Loucy (cell line): ENCODE data around the gene KIF18A.

ENCODE experiments used
- H2AFZ ChIP-seq: fragments of 200-600 bp; sonication (generic); 2 replicates; pipeline ENCODE4 v1.6.0; 2016; ENCODE audit warnings: antibody characterized with exemption, mild to moderate bottlenecking, low read length, moderate library complexity
- H3F3A ChIP-seq: fragments of 200-600 bp; 2 replicates; pipeline ENCODE4 v1.6.0; 2016; ENCODE audit warnings: antibody characterized with exemption, low read depth, mild to moderate bottlenecking
- H3K27me3 ChIP-seq: fragments of 200-600 bp; sonication (generic); 2 replicates; pipeline ENCODE4 v1.6.1; 2014; ENCODE audit warnings: low read length, mild to moderate bottlenecking; ENCODE audit not compliant: insufficient read depth, poor library complexity, severe bottlenecking
- H3K36me3 ChIP-seq: fragments of 200-600 bp; sonication (generic); 2 replicates; pipeline ENCODE4 v1.6.1; 2016; ENCODE audit warnings: low read length; ENCODE audit not compliant: insufficient read depth
- H3K4me1 ChIP-seq: fragments of 200-600 bp; sonication (generic); 2 replicates; pipeline ENCODE4 v1.5.1; 2014; ENCODE audit warnings: low read length, mild to moderate bottlenecking; ENCODE audit not compliant: insufficient read depth, poor library complexity, severe bottlenecking
- H3K4me2 ChIP-seq: fragments of 200-600 bp; sonication (generic); 2 replicates; pipeline ENCODE4 v1.6.0; 2014; ENCODE audit warnings: antibody characterized with exemption, low read length, low read depth, mild to moderate bottlenecking; ENCODE audit not compliant: poor library complexity, severe bottlenecking
- H3K4me3 ChIP-seq: fragments of 200-600 bp; sonication (generic); 2 replicates; pipeline ENCODE4 v1.5.1; 2014; ENCODE audit warnings: low read length, mild to moderate bottlenecking, mixed read lengths; ENCODE audit not compliant: poor library complexity, severe bottlenecking
- H3K79me2 ChIP-seq: fragments of 200-600 bp; sonication (generic); 2 replicates; pipeline ENCODE4 v1.6.1; 2014; ENCODE audit warnings: low read length; ENCODE audit not compliant: insufficient read depth
- H3K9ac ChIP-seq: fragments of 200-600 bp; sonication (generic); 2 replicates; pipeline ENCODE4 v1.6.0; 2014; ENCODE audit warnings: mild to moderate bottlenecking, low read depth, low read length, moderate library complexity; ENCODE audit not compliant: poor library complexity, severe bottlenecking
- H3K9me2 ChIP-seq: fragments of 200-600 bp; sonication (generic); replicated peaks from 2 replicates; pipeline ENCODE4 v1.6.1; 2016; ENCODE audit warnings: low read depth, low read length, mixed read lengths
- H3K9me3 ChIP-seq: fragments of 200-600 bp; sonication (generic); 2 replicates; pipeline ENCODE4 v1.6.1; 2014; ENCODE audit warnings: mild to moderate bottlenecking, antibody characterized with exemption, low read length, low read depth; ENCODE audit not compliant: insufficient read depth
- H4K20me1 ChIP-seq: fragments of 200-600 bp; sonication (generic); 2 replicates; pipeline ENCODE4 v1.6.0; 2014; ENCODE audit warnings: antibody characterized with exemption, low read length, mild to moderate bottlenecking; ENCODE audit not compliant: insufficient read depth, poor library complexity, severe bottlenecking
- EZH2phosphoT487 ChIP-seq: fragments of 200-600 bp; IDR thresholded peaks from 2 replicates; pipeline ENCODE4 v1.6.1; 2018; ENCODE audit warnings: antibody characterized with exemption, mild to moderate bottlenecking, moderate library complexity, borderline replicate concordance
- TF ChIP-seq, protein P1 (sequence below): fragments of 200-600 bp; sonication (generic); conservative IDR thresholded peaks from 2 replicates; pipeline ENCODE4 v1.5.1; 2014; ENCODE audit warnings: mild to moderate bottlenecking, antibody characterized with exemption, low read length

KIF18A gene

GRCh38 chr11:28086569-28086968 is 21.4 kb downstream of the KIF18A start:
- no peaks in the 10 kb centered on the region for H3K9me3 ChIP-seq
- H3K36me3 ChIP-seq, result peaks cover 42% of the 10 kb centered on the region
- H3K79me2 ChIP-seq, result no peaks in the 10 kb centered on the region
- no peak overlapping the region for H2AFZ ChIP-seq
- H3K4me1 ChIP-seq, result no peaks in the 10 kb centered on the region
- H3F3A ChIP-seq, result no peaks in the 10 kb centered on the region
- no peaks in the 10 kb centered on the region for H4K20me1 ChIP-seq
- no peak for TF ChIP-seq EZH2phosphoT487
- TF ChIP-seq, protein P1, sequence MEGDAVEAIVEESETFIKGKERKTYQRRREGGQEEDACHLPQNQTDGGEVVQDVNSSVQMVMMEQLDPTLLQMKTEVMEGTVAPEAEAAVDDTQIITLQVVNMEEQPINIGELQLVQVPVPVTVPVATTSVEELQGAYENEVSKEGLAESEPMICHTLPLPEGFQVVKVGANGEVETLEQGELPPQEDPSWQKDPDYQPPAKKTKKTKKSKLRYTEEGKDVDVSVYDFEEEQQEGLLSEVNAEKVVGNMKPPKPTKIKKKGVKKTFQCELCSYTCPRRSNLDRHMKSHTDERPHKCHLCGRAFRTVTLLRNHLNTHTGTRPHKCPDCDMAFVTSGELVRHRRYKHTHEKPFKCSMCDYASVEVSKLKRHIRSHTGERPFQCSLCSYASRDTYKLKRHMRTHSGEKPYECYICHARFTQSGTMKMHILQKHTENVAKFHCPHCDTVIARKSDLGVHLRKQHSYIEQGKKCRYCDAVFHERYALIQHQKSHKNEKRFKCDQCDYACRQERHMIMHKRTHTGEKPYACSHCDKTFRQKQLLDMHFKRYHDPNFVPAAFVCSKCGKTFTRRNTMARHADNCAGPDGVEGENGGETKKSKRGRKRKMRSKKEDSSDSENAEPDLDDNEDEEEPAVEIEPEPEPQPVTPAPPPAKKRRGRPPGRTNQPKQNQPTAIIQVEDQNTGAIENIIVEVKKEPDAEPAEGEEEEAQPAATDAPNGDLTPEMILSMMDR, result no peak
- no peaks in the 10 kb centered on the region for H3K9me2 ChIP-seq
- H3K4me3 ChIP-seq, result no peak overlapping the region
- H3K27me3 ChIP-seq, result no peaks in the 10 kb centered on the region
- no peak overlapping the region for H3K4me2 ChIP-seq
- no peak overlapping the region for H3K9ac ChIP-seq

- Histone ChIP-seq H3F3A (no peaks in the 10 kb centered on the region), H3K9ac (no peak overlapping the region), H3K4me2 (no peak overlapping the region), H2AFZ (no peak overlapping the region), H3K9me2 (no peaks in the 10 kb centered on the region), H3K79me2 (no peaks in the 10 kb centered on the region), H3K9me3 (no peaks in the 10 kb centered on the region), H3K36me3 (peaks cover 49% of the 10 kb centered on the region), H3K4me3 (no peak overlapping the region), H3K4me1 (no peaks in the 10 kb centered on the region), H3K27me3 (no peaks in the 10 kb centered on the region), H4K20me1 (no peaks in the 10 kb centered on the region)
- no peak for TF ChIP-seq EZH2phosphoT487
- TF ChIP-seq, protein P1, result no peak
These were observed 24.8 kb downstream of the KIF18A start for GRCh38 chr11:28083118-28083517.

- no peak overlapping the region for H2AFZ ChIP-seq
- H3K36me3 ChIP-seq, result peaks cover 63% of the 10 kb centered on the region
- H3K9ac ChIP-seq, result no peak overlapping the region
- H3K4me3 ChIP-seq, result no peak overlapping the region
- no peaks in the 10 kb centered on the region for H4K20me1 ChIP-seq
- TF ChIP-seq, protein P1, result no peak
- TF ChIP-seq EZH2phosphoT487, result no peak
- H3K4me1 ChIP-seq, result no peaks in the 10 kb centered on the region
- H3F3A ChIP-seq, result no peaks in the 10 kb centered on the region
- no peaks in the 10 kb centered on the region for H3K9me2 ChIP-seq
- H3K4me2 ChIP-seq, result no peak overlapping the region
- no peaks in the 10 kb centered on the region for H3K79me2 ChIP-seq
- no peaks in the 10 kb centered on the region for H3K27me3 ChIP-seq
- no peaks in the 10 kb centered on the region for H3K9me3 ChIP-seq
These were observed 30.4 kb downstream of the KIF18A start for GRCh38 chr11:28077521-28077920.
